Activated CD4-positive, alpha-beta memory T cell treated with anti-CD3 and anti-CD28 coated beads for 36 hours (primary cell): Measurements from ENCODE around the gene NELFA. TPM values are rescaled to one million over a fixed set of nuclear protein-coding genes. Genes with fewer than 3 reads are reported as not detected.

Source experiments
- CTCF ChIA-PET: fragments of 350-600 bp; sonication (Branson Sonifier 250); formaldehyde crosslinking; loops from one replicate; lab custom pipeline; 2021; ENCODE audit warnings: antibody characterized with exemption, inconsistent platforms; lab: Charles Lee
- POLR2A ChIA-PET: fragments of 350-600 bp; sonication (Branson Sonifier 250); formaldehyde crosslinking; loops from one replicate; lab custom pipeline; 2021; ENCODE audit warnings: antibody characterized with exemption; lab: Charles Lee
- DNase-seq: peaks from one replicate; pipeline ENCODE4 v3.0.0-alpha.2; 2020
- H3K27ac Mint-ChIP-seq: one replicate; pipeline ENCODE4 v1.8.0; 2021; ENCODE audit warnings: mixed read lengths
- H3K27me3 Mint-ChIP-seq: one replicate; pipeline ENCODE4 v1.8.0; 2021; ENCODE audit warnings: mixed read lengths
- H3K36me3 Mint-ChIP-seq: one replicate; pipeline ENCODE4 v1.8.0; 2021; ENCODE audit warnings: mixed read lengths
- H3K4me1 Mint-ChIP-seq: one replicate; pipeline ENCODE4 v1.8.0; 2021; ENCODE audit warnings: low read depth, mixed read lengths
- H3K4me3 Mint-ChIP-seq: one replicate; pipeline ENCODE4 v1.8.0; 2021; ENCODE audit warnings: mild to moderate bottlenecking, mixed read lengths
- H3K9me3 Mint-ChIP-seq: one replicate; pipeline ENCODE4 v1.8.0; 2021; ENCODE audit warnings: mixed read lengths
- intact Hi-C: fragments of 100-400 bp; cut with micrococcal nuclease; formaldehyde crosslinking; loops from one replicate; pipeline ENCODE4 v1.15.1; 2023
- total RNA-seq, 2 experiments: library from RNA; stranded (reverse); gene quantifications; one replicate each; pipeline ENCODE4 v1.2.3, GENCODE V29; 2021

NELFA gene
- total RNA-seq, 2 experiments from 2014 or later, result 39.5 to 41.5 TPM

DNA sequence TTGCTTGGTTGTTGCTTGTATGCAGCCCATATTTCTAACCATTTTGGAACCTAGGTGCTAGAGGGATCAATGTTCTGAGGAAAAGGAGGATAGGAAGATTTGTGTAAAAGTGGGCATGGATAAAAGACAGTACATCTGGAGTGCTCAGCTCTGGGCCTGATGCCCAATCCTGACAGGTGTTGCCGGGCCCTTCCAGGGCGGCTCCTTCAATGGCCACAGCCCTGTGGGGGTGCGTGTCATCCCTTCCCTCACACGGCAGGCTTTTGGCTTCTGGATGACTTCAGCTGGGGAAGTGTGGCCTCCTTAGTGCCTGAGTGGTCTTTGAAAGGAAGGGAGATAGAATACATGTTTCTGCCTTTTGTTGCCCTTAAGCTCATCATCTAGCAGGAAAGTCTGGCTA is 47.2 kb downstream of the NELFA start:
- intact Hi-C loops, result no loop called here
- Mint-ChIP-seq H3K4me1 (no peaks in the 10 kb centered on the region), H3K36me3 (peaks cover 83% of the 10 kb centered on the region), H3K9me3 (no peaks in the 10 kb centered on the region), H3K27me3 (no peaks in the 10 kb centered on the region), H3K27ac (no peak overlapping the region), H3K4me3 (no peak overlapping the region)
- POLR2A ChIA-PET, result no interaction called here
- no peak for DNase-seq
- CTCF ChIA-PET, result no interaction called here

DNA sequence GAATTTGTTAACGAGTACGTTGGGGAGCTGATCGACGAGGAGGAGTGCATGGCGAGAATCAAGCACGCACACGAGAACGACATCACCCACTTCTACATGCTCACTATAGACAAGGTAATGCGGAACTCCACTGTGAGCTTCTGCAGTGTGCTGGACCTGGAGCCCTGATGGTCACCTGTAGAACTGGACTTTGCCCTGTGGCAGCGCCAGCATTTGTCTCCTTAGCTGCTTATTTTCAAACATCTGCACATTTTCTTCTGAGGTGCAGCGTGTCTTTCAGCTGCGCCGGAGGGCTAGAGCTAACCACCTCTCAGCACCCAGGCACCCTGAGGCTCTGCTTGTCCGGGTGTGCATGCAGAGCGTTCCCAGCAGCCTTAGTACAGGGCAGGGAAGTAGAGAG is 47.7 kb downstream of the NELFA start:
- H3K4me1 Mint-ChIP-seq, result no peaks in the 10 kb centered on the region
- H3K4me3 Mint-ChIP-seq, result no peak overlapping the region
- no peak for DNase-seq
- H3K27me3 Mint-ChIP-seq, result no peaks in the 10 kb centered on the region
- POLR2A ChIA-PET, result no interaction called here
- H3K27ac Mint-ChIP-seq, result no peak overlapping the region
- H3K36me3 Mint-ChIP-seq, result peaks cover 84% of the 10 kb centered on the region
- CTCF ChIA-PET, result no interaction called here
- intact Hi-C loops, result no loop called here
- H3K9me3 Mint-ChIP-seq, result no peaks in the 10 kb centered on the region

DNA sequence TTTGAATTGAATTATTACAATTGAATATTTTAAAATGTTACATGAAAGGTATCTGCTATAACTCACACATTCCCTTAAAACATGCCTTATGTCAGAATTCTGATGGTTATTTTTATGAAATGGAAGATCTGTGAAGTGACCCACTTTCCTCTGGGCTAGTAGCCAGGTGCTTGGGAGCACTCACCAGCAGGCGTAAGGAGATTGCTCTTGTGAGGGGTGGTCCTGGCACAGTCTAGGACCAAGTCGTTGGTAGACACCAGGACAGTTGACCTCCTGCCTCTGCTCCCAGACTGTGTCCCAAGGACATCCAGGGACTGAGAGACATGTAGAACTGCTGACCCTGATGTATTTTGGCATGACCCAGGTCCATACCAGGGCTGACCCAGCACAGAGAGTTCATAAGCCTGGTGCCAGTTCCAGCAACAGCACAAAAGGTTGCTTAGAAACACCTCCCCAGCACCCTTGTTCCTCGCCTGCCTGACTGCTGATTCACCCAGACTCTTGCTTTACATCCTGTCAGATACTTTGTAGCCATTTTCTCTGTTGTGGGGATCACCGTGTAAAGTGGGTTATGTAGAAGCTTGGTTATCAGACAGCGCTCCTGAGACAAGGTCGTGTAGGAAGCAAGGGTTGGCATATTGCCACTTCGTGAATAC is 48.5 kb downstream of the NELFA start:
- H3K4me3 Mint-ChIP-seq, result no peak overlapping the region
- no peak overlapping the region for H3K27ac Mint-ChIP-seq
- H3K4me1 Mint-ChIP-seq, result no peaks in the 10 kb centered on the region
- ChIA-PET POLR2A (no interaction called here), CTCF (no interaction called here)
- no peak for DNase-seq
- H3K36me3 Mint-ChIP-seq, result peaks cover 78% of the 10 kb centered on the region
- H3K27me3 Mint-ChIP-seq, result no peaks in the 10 kb centered on the region
- no peaks in the 10 kb centered on the region for H3K9me3 Mint-ChIP-seq
- intact Hi-C loops, result no loop called here

DNA sequence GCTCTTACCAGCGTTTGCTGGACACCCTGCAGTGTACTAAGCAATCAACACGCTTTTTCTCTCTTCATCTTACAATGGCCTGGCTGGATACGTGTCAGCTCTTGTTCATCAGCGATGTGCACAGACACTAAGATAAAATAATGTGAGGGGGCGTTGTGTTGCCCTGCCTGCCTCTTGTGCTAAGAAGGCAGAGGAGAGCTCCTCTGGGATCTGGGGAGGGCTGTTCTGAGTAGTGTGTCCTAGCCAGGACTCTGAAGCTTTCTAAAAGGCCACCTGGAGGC is 49.7 kb downstream of the NELFA start:
- Mint-ChIP-seq H3K36me3 (peaks cover 73% of the 10 kb centered on the region), H3K4me1 (no peaks in the 10 kb centered on the region), H3K27ac (no peak overlapping the region), H3K27me3 (no peaks in the 10 kb centered on the region), H3K9me3 (no peaks in the 10 kb centered on the region), H3K4me3 (no peak overlapping the region)
- POLR2A ChIA-PET, result no interaction called here
- no peak for DNase-seq
- intact Hi-C loops, result no loop called here
- CTCF ChIA-PET, result no interaction called here

DNA sequence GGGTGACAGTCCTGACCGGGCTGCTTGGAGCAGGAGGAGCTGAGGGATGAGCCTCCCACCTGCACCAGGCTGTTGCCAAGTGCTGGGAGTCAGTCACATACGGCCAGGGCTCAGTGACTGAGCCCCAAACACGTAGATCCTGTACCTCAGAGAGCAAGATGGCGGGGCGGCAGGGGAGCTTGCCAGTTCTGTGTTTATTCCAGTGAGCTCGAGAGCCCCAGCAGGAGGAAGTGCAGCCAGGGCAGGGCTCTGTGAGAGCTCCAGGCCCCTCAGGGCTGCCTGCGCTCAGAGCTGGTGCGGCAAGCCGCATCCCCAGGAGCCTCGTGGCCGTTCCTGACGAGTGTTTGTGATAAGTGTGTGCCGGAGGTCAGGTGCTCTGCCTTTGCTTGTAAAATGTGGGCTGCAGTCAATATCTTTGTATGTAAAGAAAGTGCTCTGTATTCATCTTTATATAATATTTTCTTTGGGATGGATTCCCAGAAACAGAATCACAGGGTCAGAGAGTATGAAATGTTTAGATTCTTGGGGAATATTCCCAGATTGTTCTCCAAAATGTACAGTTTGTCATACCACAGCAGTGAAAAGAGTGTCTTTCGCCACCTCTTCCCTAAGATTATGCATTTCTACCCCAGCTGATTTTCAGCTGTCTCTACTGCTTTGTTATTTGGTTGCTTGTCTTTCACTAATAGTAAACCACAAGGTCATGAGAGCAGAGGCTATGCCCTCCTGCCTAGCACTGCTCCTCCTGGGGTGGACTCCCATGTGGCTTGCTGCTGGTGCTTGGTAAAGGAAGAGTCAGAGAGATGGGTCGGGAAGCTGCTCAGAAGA is 50.3 kb downstream of the NELFA start:
- CTCF ChIA-PET, result no interaction called here

DNA sequence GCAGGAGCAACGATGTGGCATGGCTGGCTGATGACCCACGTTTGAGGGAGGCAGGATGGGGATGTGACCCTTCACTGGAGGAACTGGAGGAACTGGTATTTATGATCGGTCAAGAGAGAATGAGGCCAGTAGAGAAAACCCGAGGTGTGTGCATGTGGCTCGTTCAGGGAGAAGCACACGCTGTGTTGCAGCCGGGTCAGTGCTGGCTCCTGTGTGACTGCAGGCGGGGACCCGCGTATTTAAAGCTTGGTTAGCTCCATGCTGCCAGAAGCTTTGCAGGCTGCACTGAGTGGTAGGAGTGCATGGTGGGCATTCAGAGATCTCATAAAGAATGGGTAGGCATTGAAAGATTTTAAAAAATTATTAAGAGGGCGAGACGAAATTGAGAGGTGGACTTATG is 52.1 kb downstream of the NELFA start:
- peaks cover 56% of the 10 kb centered on the region for H3K36me3 Mint-ChIP-seq
- ChIA-PET POLR2A (no interaction called here), CTCF (no interaction called here)
- no peaks in the 10 kb centered on the region for H3K9me3 Mint-ChIP-seq
- no peaks in the 10 kb centered on the region for H3K27me3 Mint-ChIP-seq
- H3K4me1 Mint-ChIP-seq, result no peaks in the 10 kb centered on the region
- intact Hi-C loops, result no loop called here
- no peak overlapping the region for H3K4me3 Mint-ChIP-seq
- no peak overlapping the region for H3K27ac Mint-ChIP-seq
- no peak for DNase-seq

More for the DNA sequence above, 50.3 kb downstream of the NELFA start:
- H3K9me3 Mint-ChIP-seq, result no peaks in the 10 kb centered on the region
- peaks cover 69% of the 10 kb centered on the region for H3K36me3 Mint-ChIP-seq
- no peaks in the 10 kb centered on the region for H3K4me1 Mint-ChIP-seq
- no peak overlapping the region for H3K27ac Mint-ChIP-seq
- no peaks in the 10 kb centered on the region for H3K27me3 Mint-ChIP-seq
- no peak for DNase-seq
- H3K4me3 Mint-ChIP-seq, result no peak overlapping the region
- intact Hi-C loops, result no loop called here
- POLR2A ChIA-PET, result no interaction called here

DNA sequence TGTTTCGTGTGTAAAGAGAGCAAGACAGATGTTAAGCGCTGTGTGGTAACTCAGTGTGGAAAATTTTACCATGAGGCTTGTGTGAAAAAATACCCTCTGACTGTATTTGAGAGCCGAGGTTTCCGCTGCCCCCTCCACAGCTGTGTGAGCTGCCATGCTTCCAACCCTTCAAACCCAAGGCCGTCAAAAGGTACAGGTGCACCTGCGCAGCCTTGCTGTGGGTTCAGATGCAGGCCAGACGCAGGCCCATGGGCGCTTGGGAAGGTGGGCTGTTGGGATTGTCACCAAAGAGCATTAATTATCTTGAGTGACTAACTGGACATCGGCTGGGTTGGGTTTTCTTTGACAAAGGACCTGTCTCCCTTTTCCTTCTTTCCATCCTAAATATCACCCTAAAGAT is 55.4 kb downstream of the NELFA start:
- Mint-ChIP-seq H3K27ac (no peak overlapping the region), H3K9me3 (no peaks in the 10 kb centered on the region), H3K36me3 (peaks cover 41% of the 10 kb centered on the region), H3K4me3 (no peak overlapping the region), H3K27me3 (no peaks in the 10 kb centered on the region), H3K4me1 (no peaks in the 10 kb centered on the region)
- intact Hi-C loops, result no loop called here
- CTCF ChIA-PET, result interaction anchor here (1.0 kb wide), 1 partner anchor 208 kb away, joined by 3 read pairs; no protein-coding TSS in a partner anchor
- POLR2A ChIA-PET, result no interaction called here
- DNase-seq, result no peak

DNA sequence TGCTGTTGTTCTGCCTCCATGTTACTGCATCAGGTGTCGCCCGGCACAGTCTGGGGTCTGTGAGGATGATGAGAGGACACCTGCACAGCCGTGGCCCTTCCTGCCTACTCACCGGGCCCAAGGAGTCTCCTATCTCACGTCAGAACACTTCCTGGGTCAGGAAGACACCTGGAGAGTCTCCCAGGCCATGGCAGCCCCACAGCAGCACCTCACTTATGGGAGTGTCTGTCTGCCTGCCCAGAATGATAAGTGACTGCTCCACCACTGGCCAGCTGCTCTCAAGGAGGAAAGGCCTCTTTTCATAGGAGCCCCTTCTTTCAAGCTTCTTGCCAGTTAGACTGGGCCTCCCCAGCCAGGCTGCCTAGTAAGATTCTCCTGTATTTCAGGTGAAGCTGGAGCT is 56.1 kb downstream of the NELFA start:
- intact Hi-C loops, result no loop called here
- DNase-seq, result no peak
- Mint-ChIP-seq H3K4me3 (no peak overlapping the region), H3K27me3 (no peaks in the 10 kb centered on the region), H3K9me3 (no peaks in the 10 kb centered on the region), H3K36me3 (peaks cover 38% of the 10 kb centered on the region), H3K4me1 (no peaks in the 10 kb centered on the region), H3K27ac (no peak overlapping the region)
- POLR2A ChIA-PET, result no interaction called here
- CTCF ChIA-PET, result interaction anchor here (1.0 kb wide), 1 partner anchor 207 kb away, joined by 3 read pairs; no protein-coding TSS in a partner anchor

DNA sequence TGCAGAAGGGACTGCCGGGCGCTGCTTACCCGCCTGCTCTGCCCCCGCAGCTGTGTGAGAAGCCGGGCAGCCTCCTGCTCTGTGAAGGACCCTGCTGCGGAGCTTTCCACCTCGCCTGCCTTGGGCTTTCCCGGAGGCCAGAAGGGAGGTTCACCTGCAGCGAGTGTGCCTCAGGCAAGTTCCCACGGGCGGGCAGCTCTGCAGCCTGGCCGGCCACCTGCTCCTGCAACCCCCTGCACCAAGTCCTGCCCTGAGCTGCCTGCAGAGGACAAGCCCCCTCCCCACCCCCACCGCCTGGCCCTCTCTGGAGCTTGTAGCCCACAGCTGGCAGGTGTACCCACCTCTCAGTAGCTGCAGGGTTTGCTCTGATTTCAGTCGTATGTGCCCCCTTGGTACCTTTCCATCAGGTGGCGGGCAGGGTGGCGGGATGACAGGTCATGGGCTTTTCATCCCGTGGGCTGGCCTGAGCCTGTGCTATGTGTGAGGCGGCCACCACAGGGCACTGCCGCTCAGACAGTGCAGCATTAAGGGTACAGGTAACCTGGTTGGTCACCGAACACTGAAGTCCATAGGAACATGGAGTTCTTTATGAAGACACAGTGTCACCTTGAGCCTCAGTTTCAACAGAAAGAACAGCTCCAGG is 56.6 kb downstream of the NELFA start:
- ChIA-PET POLR2A (no interaction called here), CTCF (interaction anchor here (1.0 kb wide), 1 partner anchor 206 kb away, joined by 3 read pairs; no protein-coding TSS in a partner anchor)
- Mint-ChIP-seq H3K4me3 (no peak overlapping the region), H3K27ac (no peak overlapping the region), H3K4me1 (no peaks in the 10 kb centered on the region), H3K36me3 (peaks cover 36% of the 10 kb centered on the region), H3K27me3 (no peaks in the 10 kb centered on the region), H3K9me3 (no peaks in the 10 kb centered on the region)
- intact Hi-C loops, result no loop called here
- DNase-seq, result no peak

DNA sequence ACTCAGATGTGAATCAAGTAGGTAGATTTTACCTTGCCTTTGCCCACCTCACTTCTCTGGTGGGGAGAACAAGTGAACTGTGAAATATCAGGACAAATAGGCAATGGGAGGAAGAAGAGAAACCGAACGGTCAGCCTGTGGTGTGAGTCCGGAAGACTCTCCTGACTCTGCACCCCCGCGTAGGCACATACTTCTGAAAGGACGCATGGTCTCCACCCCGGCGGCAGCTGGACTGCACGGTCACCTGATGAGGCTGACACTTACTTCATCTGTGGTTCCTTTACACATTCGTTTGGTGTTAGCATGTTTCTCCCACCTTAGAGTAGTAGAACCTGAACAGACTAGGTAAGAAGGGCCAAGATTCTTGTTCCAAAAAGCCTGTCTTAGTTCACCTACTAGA is 58.4 kb downstream of the NELFA start:
- Mint-ChIP-seq H3K36me3 (peaks cover 31% of the 10 kb centered on the region), H3K9me3 (no peaks in the 10 kb centered on the region), H3K27me3 (no peaks in the 10 kb centered on the region), H3K4me1 (no peaks in the 10 kb centered on the region), H3K4me3 (no peak overlapping the region), H3K27ac (no peak overlapping the region)
- CTCF ChIA-PET, result no interaction called here
- intact Hi-C loops, result no loop called here
- POLR2A ChIA-PET, result no interaction called here
- no peak for DNase-seq

DNA sequence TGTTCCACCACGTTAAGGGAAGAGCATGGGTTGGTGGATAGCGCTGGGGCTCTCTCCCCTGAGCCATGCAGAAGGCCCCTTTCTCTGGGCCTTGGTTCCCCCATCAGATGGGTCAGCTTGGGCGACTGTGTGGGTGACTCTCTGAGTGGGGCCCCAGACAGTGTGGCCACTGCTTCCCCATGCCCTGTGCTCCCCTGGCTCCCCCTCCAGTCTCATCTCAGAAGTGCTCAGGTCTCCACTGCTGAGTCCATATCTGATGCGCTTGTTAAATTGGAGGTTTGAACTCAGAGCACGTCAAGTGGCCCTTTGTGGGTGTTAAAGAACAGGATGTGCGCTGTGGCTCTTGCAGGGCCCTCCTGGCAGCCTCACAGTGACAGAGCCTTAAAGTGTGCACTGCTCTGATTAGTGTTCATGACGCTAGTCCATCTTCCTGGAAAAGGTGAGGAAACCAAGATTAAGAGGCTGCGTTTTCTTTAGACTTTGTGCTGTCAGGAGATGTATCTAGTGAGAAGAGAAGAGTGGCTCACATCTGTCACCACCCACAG is 59.8 kb downstream of the NELFA start:
- no peak overlapping the region for H3K27ac Mint-ChIP-seq
- no peak overlapping the region for H3K4me3 Mint-ChIP-seq
- ChIA-PET CTCF (interaction anchor here (0.6 kb wide), 1 partner anchor 1037 kb away, joined by 3 read pairs; no protein-coding TSS in a partner anchor), POLR2A (no interaction called here)
- no peak for DNase-seq
- peaks cover 23% of the 10 kb centered on the region for H3K36me3 Mint-ChIP-seq
- intact Hi-C loops, result no loop called here
- no peaks in the 10 kb centered on the region for H3K9me3 Mint-ChIP-seq
- H3K4me1 Mint-ChIP-seq, result no peaks in the 10 kb centered on the region
- H3K27me3 Mint-ChIP-seq, result no peaks in the 10 kb centered on the region

DNA sequence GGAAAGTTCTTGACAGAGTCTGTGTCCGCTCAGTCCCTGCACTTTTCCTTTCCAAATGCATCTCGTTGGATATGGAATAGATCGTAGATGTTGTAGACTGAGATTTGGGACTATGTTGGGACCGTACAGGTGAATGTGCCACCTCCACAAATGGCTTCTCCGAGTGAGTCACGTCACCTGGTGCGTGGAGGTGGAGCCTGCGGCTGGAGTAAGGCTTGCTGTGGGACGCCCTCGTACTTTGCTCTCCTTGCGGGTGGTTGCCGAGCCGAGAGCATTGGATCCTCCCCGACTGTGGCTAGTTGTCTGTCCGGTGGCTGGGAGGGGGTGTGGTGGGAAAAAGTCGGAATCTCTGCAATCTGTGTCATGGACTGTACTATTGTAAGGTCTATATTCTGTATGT is 60.5 kb downstream of the NELFA start:
- CTCF ChIA-PET, result no interaction called here

More for the DNA sequence above, 60.5 kb downstream of the NELFA start:
- POLR2A ChIA-PET, result no interaction called here
- intact Hi-C loops, result no loop called here
- Mint-ChIP-seq H3K9me3 (no peaks in the 10 kb centered on the region), H3K27ac (no peak overlapping the region), H3K36me3 (peaks cover 26% of the 10 kb centered on the region), H3K4me1 (no peaks in the 10 kb centered on the region), H3K4me3 (no peak overlapping the region), H3K27me3 (no peaks in the 10 kb centered on the region)
- no peak for DNase-seq
